Suppressor macrophage (primary cell): ENCODE results near the gene AMBRA1.

Experiments
- DNase-seq, 4 experiments: peaks; one replicate each; pipeline ENCODE4 v3.0.0-alpha.2; 2020 to 2022

AMBRA1 gene

GRCh38 chr11:46392421-46393230, 201.2 kb downstream of the AMBRA1 start:
- DNase-seq, result peak; percentile 88 to 95 (median 94)

- DNase-seq, result peak; percentile 49 to 76 (median 61)
Measured at GRCh38 chr11:46391578-46392420, 202.0 kb downstream of the AMBRA1 start, which contains the start of gene CHRM4. Gene CHRM4, minus strand, starts transcription at chr11:46391776. Its CDS starts 5,219 bp downstream, at chr11:46386557.

GRCh38 chr11:46391186-46391577, 202.6 kb downstream of the AMBRA1 start:
- no peak for DNase-seq

GRCh38 chr11:46390331-46391171, 203.3 kb downstream of the AMBRA1 start:
- DNase-seq, result peak in 1 of 4 experiments; percentile 35

- DNase-seq, result peak; percentile 81 to 92 (median 84)
Measured at GRCh38 chr11:46389450-46390330, 204.1 kb downstream of the AMBRA1 start.

GRCh38 chr11:46388619-46389449, 205.0 kb downstream of the AMBRA1 start:
- no peak for DNase-seq

GRCh38 chr11:46387919-46388618, 205.8 kb downstream of the AMBRA1 start:
- peak; percentile 78 to 90 (median 86) for DNase-seq

- DNase-seq, result no peak
Measured at GRCh38 chr11:46387456-46387855, 206.4 kb downstream of the AMBRA1 start.

GRCh38 chr11:46386674-46387073, 207.1 kb downstream of the AMBRA1 start:
- peak in 2 of 4 experiments; percentile 49 to 70 for DNase-seq

- DNase-seq, result peak in 3 of 4 experiments; percentile 57 to 78 (median 59)
Measured at GRCh38 chr11:46386005-46386578, 207.7 kb downstream of the AMBRA1 start.

GRCh38 chr11:46385169-46386004, 208.4 kb downstream of the AMBRA1 start:
- no peak for DNase-seq

- DNase-seq, result no peak
Measured at GRCh38 chr11:46383974-46384701, 209.7 kb downstream of the AMBRA1 start.

- DNase-seq, result no peak
Measured at GRCh38 chr11:46383404-46383758, 210.4 kb downstream of the AMBRA1 start.

GRCh38 chr11:46382646-46383403, 211.0 kb downstream of the AMBRA1 start:
- DNase-seq, result peak in 3 of 4 experiments; percentile 52 to 67 (median 55)

GRCh38 chr11:46381819-46382645, 211.8 kb downstream of the AMBRA1 start:
- DNase-seq, result peak in 1 of 4 experiments; percentile 36
